GM18870 (cell line): Measurements from ENCODE around the gene REEP3.

Experiments
- ATAC-seq: cut with Tn5 transposase; IDR thresholded peaks from one replicate; pipeline ENCODE4 v1.9.1; 2021; ENCODE audit warnings: moderate library complexity; ENCODE audit not compliant: unreplicated experiment

Gene REEP3

DNA sequence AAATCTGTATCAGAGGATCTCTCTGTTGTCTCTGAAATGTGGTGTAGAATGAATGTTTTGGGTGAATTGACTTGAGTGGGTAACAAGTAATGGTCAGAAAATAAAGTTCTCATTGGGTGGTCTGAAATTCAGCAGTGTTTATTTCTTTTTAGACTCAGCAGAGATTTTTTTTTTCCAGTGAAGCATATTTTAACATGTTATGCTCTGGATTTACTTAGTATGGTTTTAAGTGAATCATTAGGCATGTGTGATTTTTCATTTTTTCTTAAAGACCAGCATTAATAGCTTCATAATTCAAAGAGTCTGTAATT lies 63.5 kb downstream of the REEP3 start:
- no peak for ATAC-seq

- no peak for ATAC-seq
Observed at GRCh38 chr10:63585041-63585440, 63.8 kb downstream of the REEP3 start.

DNA sequence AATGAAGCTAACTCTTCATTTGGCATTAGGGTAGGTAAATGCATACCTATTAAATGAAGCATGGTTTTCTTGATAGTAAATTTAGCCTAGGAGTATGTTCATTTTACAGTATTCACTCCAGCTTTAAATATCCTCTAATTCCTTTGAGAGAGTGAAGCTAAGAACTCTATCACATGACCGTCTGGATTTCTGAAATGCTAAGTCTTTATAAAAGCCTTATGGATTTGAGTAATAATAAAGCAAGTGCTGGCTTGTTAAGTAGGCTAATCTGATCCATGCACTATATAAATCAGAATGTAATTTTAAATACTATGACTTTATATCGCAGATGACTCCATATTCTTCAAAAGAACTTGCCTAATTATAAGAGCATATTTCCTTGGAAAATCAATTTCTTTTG lies 64.8 kb downstream of the REEP3 start:
- ATAC-seq: no peak

GRCh38 chr10:63587191-63587590 lies 66.0 kb downstream of the REEP3 start:
- no peak for ATAC-seq

DNA sequence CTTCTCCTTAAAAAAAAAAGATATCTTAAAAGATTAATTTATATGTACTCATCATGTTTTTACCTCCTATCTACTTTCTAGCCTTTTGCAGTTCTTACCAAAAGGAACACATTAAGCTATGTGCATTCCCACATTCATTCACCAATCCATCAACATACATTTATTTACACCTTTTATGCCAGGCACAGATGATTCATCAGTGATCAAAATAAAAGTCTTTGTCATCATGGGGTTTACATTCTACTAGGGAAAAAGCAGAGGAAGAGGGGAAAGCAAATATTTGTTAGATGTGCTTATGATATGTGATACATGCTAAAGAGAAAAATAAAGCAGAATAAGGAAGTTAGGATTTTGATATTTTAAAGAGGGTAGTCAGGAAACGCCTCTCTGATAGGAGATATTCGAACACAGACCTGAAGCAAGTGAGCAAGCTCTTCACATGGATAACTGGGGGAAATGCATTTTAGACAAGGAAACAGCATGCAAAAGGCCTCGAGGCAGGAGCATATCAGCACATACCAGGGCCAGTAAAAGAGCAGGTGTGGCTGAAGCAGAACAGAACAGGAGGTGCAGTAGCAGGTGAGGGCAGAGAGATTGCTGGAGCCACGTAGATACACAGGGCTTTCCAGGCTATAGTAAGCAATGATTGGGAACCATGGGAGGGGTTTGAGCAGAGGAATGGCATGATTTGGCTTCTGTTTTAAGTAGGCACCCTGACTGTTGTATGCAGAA lies 67.4 kb downstream of the REEP3 start:
- no peak for ATAC-seq

- no peak for ATAC-seq
Observed at GRCh38 chr10:63591600-63592379, 70.6 kb downstream of the REEP3 start.

- ATAC-seq: no peak
Observed at GRCh38 chr10:63593576-63593975, 72.4 kb downstream of the REEP3 start.

GRCh38 chr10:63595072-63595471 lies 73.9 kb downstream of the REEP3 start:
- ATAC-seq: no peak

- no peak for ATAC-seq
Observed at GRCh38 chr10:63596924-63597323, 75.7 kb downstream of the REEP3 start.

- no peak for ATAC-seq
Observed at GRCh38 chr10:63600540-63600939, 79.3 kb downstream of the REEP3 start.

GRCh38 chr10:63603709-63604445 lies 82.7 kb downstream of the REEP3 start:
- peak; percentile 60 for ATAC-seq

DNA sequence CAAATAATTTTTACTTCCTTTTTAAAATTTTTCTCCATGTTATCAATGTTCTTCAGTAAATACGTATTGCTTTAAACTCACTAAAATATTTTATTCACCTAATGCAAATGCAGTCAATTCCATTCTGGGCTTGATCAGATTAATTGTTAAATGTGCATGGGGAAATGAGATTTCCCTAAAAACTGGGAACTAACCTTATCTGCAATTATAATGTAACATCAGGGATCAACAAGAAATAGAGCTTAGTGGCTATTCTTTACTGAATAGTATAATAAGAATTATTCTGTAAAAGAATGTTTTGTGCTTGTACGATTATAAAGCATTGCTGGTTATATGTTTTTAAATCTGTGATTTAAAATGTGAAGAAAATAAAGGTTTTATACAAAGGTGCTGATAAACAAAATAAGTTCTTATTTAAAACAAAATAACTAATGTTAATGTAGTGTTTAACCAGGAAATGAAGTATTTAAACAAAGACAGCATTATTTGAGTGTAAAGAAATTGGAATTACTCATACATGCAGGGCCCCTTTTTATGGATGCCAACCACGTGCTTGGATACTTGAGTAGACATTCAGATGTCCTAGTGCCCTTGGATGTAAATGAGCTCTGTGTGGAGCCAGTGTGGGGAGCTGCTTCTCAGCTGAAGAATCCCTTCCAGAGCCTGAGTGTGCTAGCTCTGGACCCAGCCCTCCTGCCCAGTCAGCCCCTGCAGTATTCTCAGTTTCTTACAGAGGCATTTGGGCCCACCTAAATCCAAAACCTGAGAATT lies 84.2 kb downstream of the REEP3 start:
- no peak for ATAC-seq

- no peak for ATAC-seq
Observed at GRCh38 chr10:63608511-63608910, 87.3 kb downstream of the REEP3 start.

- no peak for ATAC-seq
Observed at GRCh38 chr10:63611078-63611477, 89.9 kb downstream of the REEP3 start.

DNA sequence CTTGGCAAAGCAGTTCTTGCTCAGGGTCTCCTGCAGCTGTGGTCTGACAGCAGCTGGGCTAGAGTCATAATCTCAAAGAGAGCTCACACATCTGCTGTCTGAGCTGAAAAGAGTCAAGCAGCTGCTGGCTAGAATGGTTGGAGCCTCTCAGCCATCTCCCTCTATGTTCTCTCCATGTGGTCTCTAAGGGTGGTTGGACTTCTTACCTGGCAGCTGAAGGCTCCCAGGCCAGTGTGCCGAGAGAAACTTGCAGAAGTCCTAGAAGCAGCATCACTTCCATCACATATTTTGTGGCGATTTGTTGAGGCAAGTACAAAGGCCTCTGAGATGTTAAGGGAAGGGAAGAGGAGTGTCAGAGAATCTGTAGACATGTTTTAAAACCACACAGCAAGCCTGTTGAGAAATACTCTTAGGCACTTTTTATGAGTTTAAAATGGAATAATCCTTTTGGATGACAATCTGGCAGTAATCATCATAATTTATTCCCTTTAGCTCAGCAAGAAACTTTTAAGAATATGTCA lies 93.2 kb downstream of the REEP3 start:
- no peak for ATAC-seq

DNA sequence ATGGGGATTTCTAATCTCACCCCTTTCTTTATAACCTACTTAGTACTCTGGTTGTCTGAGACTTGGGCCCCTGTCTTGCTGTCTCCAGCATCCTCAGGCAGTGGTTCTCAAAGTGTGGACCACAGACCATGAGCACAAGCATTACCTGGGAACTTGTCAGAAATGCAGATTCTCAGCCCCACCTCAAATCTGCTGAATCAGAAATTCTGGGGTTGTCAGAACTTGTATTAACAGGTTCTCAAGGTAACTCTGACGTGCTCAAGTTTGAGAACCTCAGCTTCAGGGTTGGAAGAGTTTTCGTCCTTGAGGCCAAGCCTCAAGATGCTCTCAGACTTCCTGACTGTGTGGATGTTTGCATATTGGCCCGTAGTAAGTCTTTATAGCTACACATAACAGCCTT lies 97.4 kb downstream of the REEP3 start:
- ATAC-seq: no peak

DNA sequence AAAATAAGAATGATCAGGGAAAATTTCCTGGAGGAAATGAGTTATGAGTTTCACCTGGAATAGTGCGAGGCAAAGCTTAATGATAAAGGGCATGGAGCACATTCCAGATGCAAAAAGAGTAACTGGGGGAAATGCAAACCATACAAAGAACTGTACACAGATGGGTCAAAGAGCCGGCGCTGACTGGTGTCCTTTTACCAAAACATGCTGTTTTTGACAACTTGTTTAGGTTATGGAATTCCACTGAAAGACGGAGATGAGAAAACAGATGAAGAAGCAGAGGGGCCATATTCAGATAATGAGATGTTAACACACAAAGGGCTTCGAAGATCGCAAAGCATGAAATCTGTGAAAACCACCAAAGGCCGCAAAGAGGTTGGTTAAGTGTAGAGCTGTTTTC lies 98.2 kb downstream of the REEP3 start:
- ATAC-seq: no peak

GRCh38 chr10:63622097-63622496 lies 100.9 kb downstream of the REEP3 start:
- no peak for ATAC-seq

DNA sequence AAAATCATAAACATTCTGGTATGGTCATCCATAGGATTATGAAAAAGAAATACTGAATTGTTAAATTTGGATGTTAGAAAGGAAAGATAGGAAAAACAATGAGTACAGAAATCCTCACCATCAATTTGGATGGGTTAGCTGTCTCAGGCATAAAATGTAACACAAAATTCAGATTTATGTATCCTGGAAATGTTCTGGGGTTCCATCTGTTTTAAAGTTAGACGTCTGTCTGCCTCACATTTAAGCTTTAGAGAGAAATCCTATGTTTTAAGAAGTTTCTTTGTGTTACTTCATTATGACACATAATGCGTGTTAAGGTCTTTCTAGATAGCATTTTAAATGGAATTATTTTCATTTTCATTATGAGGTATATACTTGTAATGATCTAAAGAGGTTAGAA lies 103.5 kb downstream of the REEP3 start:
- no peak for ATAC-seq

DNA sequence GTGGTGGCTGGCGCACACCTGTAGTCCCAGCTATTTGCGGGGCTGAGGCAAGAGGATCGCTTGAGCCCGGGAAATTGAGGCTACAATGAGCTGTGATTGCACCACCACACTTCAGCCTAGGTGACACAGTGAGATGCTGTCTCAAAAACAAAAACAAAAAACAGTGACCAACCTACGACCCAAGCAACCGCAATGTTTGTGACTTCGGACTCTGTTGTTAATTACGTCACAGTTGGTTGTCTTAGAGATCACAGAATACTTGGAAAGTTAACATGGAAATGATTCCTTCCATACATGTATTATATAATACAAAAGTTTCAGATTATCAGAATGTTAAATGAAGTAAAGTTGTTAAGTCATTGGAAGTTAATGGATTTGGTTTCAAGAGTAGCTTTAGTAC lies 106.2 kb downstream of the REEP3 start:
- no peak for ATAC-seq

DNA sequence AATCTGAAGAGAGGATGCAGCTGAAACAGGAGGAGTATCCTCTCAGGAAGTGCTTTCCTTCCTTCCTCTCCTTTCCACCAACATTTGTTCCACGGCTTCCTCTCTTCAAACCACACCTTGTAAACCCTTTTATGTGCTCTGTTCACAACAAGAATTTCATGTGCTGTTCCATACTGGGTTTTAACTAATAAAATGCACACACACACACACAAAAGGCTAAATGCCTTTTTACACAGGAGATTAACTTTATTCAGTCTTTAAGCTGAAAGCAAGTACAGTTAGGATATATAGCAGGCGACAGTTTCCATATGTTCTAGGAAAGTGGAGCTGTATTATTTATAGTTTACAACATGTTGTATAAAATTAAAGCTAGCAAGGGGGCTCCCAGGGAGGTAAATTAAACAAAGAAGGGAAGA lies 106.7 kb downstream of the REEP3 start:
- no peak for ATAC-seq
